H1 (cell line): ENCODE measurements around the gene VSIR. TPM values are rescaled to one million over a fixed set of nuclear protein-coding genes. Genes with fewer than 3 reads are reported as not detected.

Experiments
- RNF2 ChIP-seq: fragments of 200-900, 300-1000 bp; sonication (generic); IDR thresholded peaks from 2 replicates; pipeline ENCODE4 v1.7.1; 2016; ENCODE audit warnings: borderline replicate concordance, low read depth, mild to moderate bottlenecking, antibody characterized with exemption, low read length; ENCODE audit not compliant: poor library complexity, severe bottlenecking; ENCODE audit errors: missing control alignments
- polyA plus RNA-seq, 7 experiments: library from polyadenylated mRNA; depleted of rRNA in 3 of 7; stranded (reverse) in 5 of 7; unstranded in 2 of 7; fragments of >200 nt in 5 of 7; fragments of 200-250 nt in 2 of 7; gene quantifications; 1 replicate in 5 of 7; 2 replicates in 1 of 7; 4 replicates in 1 of 7; pipeline versions ENCODE4 v1.2.1 to v1.2.3, GENCODE V29; 2011 to 2013; ENCODE audit warnings: missing spikeins in 2 of 7, mixed read lengths in 2 of 7
- total RNA-seq: library from RNA; stranded (reverse); fragmentation: NEBNext Ultra II Directional; extraction: Animal tissue kit (Norgen Biotek cat#: 25700); gene quantifications from 2 replicates; pipeline ENCODE4 v1.2.1, GENCODE V29; 2021

Gene VSIR
- total and polyA plus RNA-seq, 2 of the 8 experiments (the other 6 are each of a cell fraction or from before 2014, with no cell fraction given) = 0.33 TPM; not detected in 1

DNA sequence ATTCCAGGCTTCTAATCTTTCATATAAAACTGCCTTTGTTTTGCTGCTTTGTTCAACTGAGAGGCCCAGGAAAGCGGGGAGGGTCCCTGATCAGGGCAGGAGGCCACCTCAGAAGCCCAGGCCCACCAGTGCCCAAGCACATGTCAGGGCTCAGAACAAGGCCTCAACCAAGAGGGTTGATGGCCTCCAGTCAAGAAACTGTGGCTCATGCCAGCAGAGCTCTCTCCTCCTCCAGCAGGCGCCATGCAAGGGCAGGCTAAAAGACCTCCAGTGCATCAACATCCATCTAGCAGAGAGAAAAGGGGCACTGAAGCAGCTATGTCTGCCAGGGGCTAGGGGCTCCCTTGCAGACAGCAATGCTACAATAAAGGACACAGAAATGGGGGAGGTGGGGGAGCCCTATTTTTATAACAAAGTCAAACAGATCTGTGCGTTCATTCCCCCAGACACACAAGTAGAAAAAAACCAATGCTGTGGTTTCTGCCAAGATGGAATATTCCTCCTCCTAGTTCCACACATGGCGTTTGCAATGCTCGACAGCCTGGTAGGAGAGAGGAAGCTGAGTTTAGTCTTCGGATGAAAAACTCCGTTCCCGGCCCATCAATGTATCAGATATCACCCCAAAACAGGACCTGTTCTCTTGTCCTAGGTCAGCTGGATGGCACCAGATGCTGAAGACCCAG, 43.8 kb upstream of the VSIR start (continued):
- TF ChIP-seq RNF2 = no peak
- TF ChIP-seq, all 59 proteins: peak for 0
